Gastrocnemius medialis (tissue), 4 donors: ENCODE measurements around the gene DDR2.

ENCODE experiments used
- CTCF ChIP-seq, 5 experiments: fragments of 450-650 bp in 3 of 5; fragments of 200-600 bp in 2 of 5; sonication (generic) in 2 of 5; IDR thresholded peaks in 4 of 5; conservative IDR thresholded peaks in 1 of 5; 1 replicate in 4 of 5; 2 replicates in 1 of 5; pipeline ENCODE4 v1.5.1; 2016 to 2019; ENCODE audit warnings: antibody characterized with exemption in 5 of 5, mild to moderate bottlenecking in 3 of 5, moderate library complexity in 3 of 5
- POLR2A ChIP-seq, 2 donors: fragments of 450-650 bp; IDR thresholded peaks; one replicate each; pipeline ENCODE4 v1.6.1; 2017; ENCODE audit warnings: antibody characterized with exemption in 2 of 2, mild to moderate bottlenecking in 2 of 2, moderate library complexity in 2 of 2

GRCh38 chr1:162736184-162736583, 103.9 kb downstream of the DDR2 start:
- TF ChIP-seq CTCF (IDR thresholded peaks at IDR 0.05 in 4 of 5, conservative IDR thresholded peaks at IDR 0.05 in 1 of 5) (no peak), POLR2A (IDR thresholded peaks at IDR 0.05) (no peak)
